Keratinocyte (primary cell): ENCODE measurements around the gene MLN. TPM values are rescaled to one million over a fixed set of nuclear protein-coding genes. Genes with fewer than 3 reads are reported as not detected.

ENCODE experiments used
- DNase-seq: peaks from one replicate; pipeline ENCODE4 v3.0.0-alpha.2; 2011; ENCODE audit warnings: low read depth, missing footprints, low spot score
- FAIRE-seq: peaks from 2 replicates; lab custom pipeline; 2011; peaks lifted over from hg19 to GRCh38; lab: Jason Lieb, UNC
- H2AFZ ChIP-seq: 2 replicates; pipeline ENCODE4 v1.6.0; 2012; ENCODE audit warnings: low read length, control low read depth, inconsistent platforms; ENCODE audit not compliant: control insufficient read depth
- H3K27ac ChIP-seq: 2 replicates; pipeline ENCODE4 v1.5.1; 2011; ENCODE audit warnings: low read length; ENCODE audit not compliant: control insufficient read depth, insufficient read depth
- H3K27me3 ChIP-seq: 3 replicates; pipeline ENCODE4 v1.6.0; 2011; ENCODE audit warnings: low read length; ENCODE audit not compliant: control insufficient read depth, insufficient read depth; ENCODE audit errors: extremely low read depth
- H3K36me3 ChIP-seq, 2 experiments: 2 replicates in 1 of 2; 3 replicates in 1 of 2; pipeline ENCODE4 v1.5.1; 2011; ENCODE audit warnings: low read length in 2 of 2, mild to moderate bottlenecking in 1 of 2; ENCODE audit not compliant: control insufficient read depth in 2 of 2, insufficient read depth in 2 of 2; ENCODE audit errors: extremely low read depth in 1 of 2
- H3K4me1 ChIP-seq: 3 replicates; pipeline ENCODE4 v1.5.1; 2011; ENCODE audit warnings: low read length; ENCODE audit not compliant: control insufficient read depth, insufficient read depth; ENCODE audit errors: extremely low read depth
- H3K4me2 ChIP-seq: 3 replicates; pipeline ENCODE4 v1.6.0; 2011; ENCODE audit warnings: low read depth, low read length; ENCODE audit not compliant: control insufficient read depth, insufficient read depth; ENCODE audit errors: extremely low read depth
- H3K4me3 ChIP-seq, 3 experiments: fragments of 200-600 bp in 1 of 3; sonication (generic) in 1 of 3; 2 replicates in 2 of 3; 3 replicates in 1 of 3; pipeline ENCODE4 v1.5.1; 2011 to 2016; ENCODE audit warnings: low read length in 3 of 3, mild to moderate bottlenecking in 3 of 3, control low read depth in 2 of 3, inconsistent platforms in 1 of 3, low read depth in 1 of 3, mixed read lengths in 1 of 3, mixed run types in 1 of 3, moderate library complexity in 1 of 3; ENCODE audit not compliant: control insufficient read depth in 2 of 3, insufficient read depth in 2 of 3; ENCODE audit errors: extremely low read depth in 1 of 3
- H3K79me2 ChIP-seq: 2 replicates; pipeline ENCODE4 v1.6.0; 2012; ENCODE audit warnings: low read length; ENCODE audit not compliant: control insufficient read depth, insufficient read depth
- H3K9ac ChIP-seq: 3 replicates; pipeline ENCODE4 v1.6.0; 2011; ENCODE audit warnings: low read length; ENCODE audit not compliant: control insufficient read depth, insufficient read depth; ENCODE audit errors: extremely low read depth
- H3K9me1 ChIP-seq: 3 replicates; pipeline ENCODE4 v1.6.0; 2011; ENCODE audit warnings: low read length; ENCODE audit not compliant: control insufficient read depth, insufficient read depth; ENCODE audit errors: extremely low read depth
- H3K9me3 ChIP-seq: 2 replicates; pipeline ENCODE4 v1.5.1; 2012; ENCODE audit warnings: low read depth, low read length; ENCODE audit not compliant: control insufficient read depth
- H4K20me1 ChIP-seq: 3 replicates; pipeline ENCODE4 v1.6.0; 2011; ENCODE audit warnings: low read length; ENCODE audit not compliant: control insufficient read depth, insufficient read depth; ENCODE audit errors: extremely low read depth
- EZH2 ChIP-seq: IDR thresholded peaks from one replicate; pipeline ENCODE4 v1.6.1; 2012; ENCODE audit warnings: inconsistent platforms, mild to moderate bottlenecking, low read length, moderate library complexity
- dilution Hi-C: fragments of 300-500 bp; cut with MboI; formaldehyde crosslinking; loops from one replicate; pipeline ENCODE4 v1.7.0; 2020; ENCODE audit warnings: low sequenced_read_pairs; ENCODE audit not compliant: extremely low pct_ligation_motif_present
- polyA minus RNA-seq, 3 experiments: library from RNA; depleted of rRNA, polyadenylated mRNA; stranded (reverse); fragments of >200 nt; gene quantifications; 1 replicate in 1 of 3; 2 replicates in 1 of 3; 3 replicates in 1 of 3; pipeline ENCODE4 v1.2.3, GENCODE V29; 2011
- polyA plus RNA-seq, 5 experiments: library from polyadenylated mRNA; depleted of rRNA in 3 of 5; stranded (reverse) in 3 of 5; stranded (forward) in 1 of 5; unstranded in 1 of 5; fragments of >200 nt; gene quantifications; 1 replicate in 1 of 5; 2 replicates in 3 of 5; 3 replicates in 1 of 5; pipeline versions ENCODE4 v1.2.1 to v1.2.3, GENCODE V29; 2011 to 2012; ENCODE audit warnings: missing spikeins in 2 of 5, low read depth in 1 of 5, low replicate concordance in 1 of 5
- TF ChIP-seq, protein P1 (sequence below), 3 experiments: IDR thresholded peaks in 1 of 3; conservative IDR thresholded peaks in 1 of 3; optimal IDR thresholded peaks in 1 of 3; 2 replicates in 2 of 3; 3 replicates in 1 of 3; pipeline versions ENCODE3 to v1.5.1; 2011; ENCODE audit warnings: low read length in 3 of 3, mild to moderate bottlenecking in 3 of 3, moderate library complexity in 2 of 3, control low read depth in 1 of 3, inconsistent platforms in 1 of 3; ENCODE audit not compliant: insufficient read depth in 2 of 3; ENCODE audit errors: extremely low read depth in 1 of 3

MLN gene, protein sequence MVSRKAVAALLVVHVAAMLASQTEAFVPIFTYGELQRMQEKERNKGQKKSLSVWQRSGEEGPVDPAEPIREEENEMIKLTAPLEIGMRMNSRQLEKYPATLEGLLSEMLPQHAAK
- polyA plus RNA-seq: not detected in 3 replicates
- not detected for polyA plus RNA-seq (2011; ENCODE audit: low read depth)
- not detected in 2 replicates for polyA plus RNA-seq (2011; cell fraction: cytosol; rRNA removed)
- not detected in 2 replicates for polyA plus RNA-seq (2011; cell fraction: nucleus; rRNA removed)
- not detected in 2 replicates for polyA plus RNA-seq (2012; ENCODE audit: low replicate concordance)
- not detected in 3 replicates for polyA minus RNA-seq
- not detected for polyA minus RNA-seq (2011; cell fraction: cytosol; rRNA and poly(A)+ RNA removed)
- not detected in 2 replicates for polyA minus RNA-seq (2011; cell fraction: nucleus; rRNA and poly(A)+ RNA removed)

DNA sequence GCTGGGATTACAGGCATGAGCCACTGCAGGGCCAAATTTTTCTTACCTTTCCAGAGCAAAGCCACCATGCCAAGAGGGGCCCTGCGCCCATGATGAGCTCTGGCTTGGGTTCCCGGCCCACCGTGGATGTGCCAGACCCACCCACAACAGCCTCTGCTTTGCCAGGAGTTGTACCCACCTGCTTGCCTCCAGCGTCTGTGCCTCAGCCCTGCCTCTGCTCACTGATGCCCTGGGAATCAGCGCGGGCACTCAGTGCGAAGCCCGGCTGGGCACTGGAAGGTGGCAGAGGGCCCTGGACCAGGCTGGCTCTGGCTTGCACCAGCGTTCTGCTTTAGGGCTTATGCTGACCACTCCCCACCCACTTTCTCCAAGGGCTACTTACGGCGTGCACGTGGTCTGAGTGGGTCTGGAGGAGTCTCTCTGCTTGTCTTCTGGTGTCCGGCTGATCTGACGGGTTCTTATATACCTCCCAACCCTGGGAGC, at the start of gene MLN:
TSS of gene MLN (minus strand) at position 433 of the 483 bp plus-strand sequence. CDS start 2,840 bp downstream, outside the sequence.
- FAIRE-seq (no peak), DNase-seq (no peak)
- no peaks in the 10 kb centered on the region for H3K9me1 ChIP-seq
- no peaks in the 10 kb centered on the region for H3K36me3 ChIP-seq
- H2AFZ ChIP-seq: no peak within 1 kb of the TSS
- H3K79me2 ChIP-seq: no peaks in the 10 kb centered on the region
- H3K27me3 ChIP-seq: no peaks in the 10 kb centered on the region
- H3K4me3 ChIP-seq: no peak within 1 kb of the TSS
- dilution Hi-C loops: no loop called here
- H3K4me1 ChIP-seq: no peaks in the 10 kb centered on the region
- no peak within 1 kb of the TSS for H3K9ac ChIP-seq
- TF ChIP-seq EZH2: no peak
- TF ChIP-seq, protein P1, sequence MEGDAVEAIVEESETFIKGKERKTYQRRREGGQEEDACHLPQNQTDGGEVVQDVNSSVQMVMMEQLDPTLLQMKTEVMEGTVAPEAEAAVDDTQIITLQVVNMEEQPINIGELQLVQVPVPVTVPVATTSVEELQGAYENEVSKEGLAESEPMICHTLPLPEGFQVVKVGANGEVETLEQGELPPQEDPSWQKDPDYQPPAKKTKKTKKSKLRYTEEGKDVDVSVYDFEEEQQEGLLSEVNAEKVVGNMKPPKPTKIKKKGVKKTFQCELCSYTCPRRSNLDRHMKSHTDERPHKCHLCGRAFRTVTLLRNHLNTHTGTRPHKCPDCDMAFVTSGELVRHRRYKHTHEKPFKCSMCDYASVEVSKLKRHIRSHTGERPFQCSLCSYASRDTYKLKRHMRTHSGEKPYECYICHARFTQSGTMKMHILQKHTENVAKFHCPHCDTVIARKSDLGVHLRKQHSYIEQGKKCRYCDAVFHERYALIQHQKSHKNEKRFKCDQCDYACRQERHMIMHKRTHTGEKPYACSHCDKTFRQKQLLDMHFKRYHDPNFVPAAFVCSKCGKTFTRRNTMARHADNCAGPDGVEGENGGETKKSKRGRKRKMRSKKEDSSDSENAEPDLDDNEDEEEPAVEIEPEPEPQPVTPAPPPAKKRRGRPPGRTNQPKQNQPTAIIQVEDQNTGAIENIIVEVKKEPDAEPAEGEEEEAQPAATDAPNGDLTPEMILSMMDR (optimal IDR thresholded peaks at IDR 0.05 in 1 of 3, IDR thresholded peaks at IDR 0.05 in 1 of 3, conservative IDR thresholded peaks at IDR 0.05 in 1 of 3; ENCODE audit: extremely low read depth in 1 of 3, insufficient read depth in 2 of 3, low read length in 3 of 3): no peak
- no peaks in the 10 kb centered on the region for H4K20me1 ChIP-seq
- H3K9me3 ChIP-seq: no peaks in the 10 kb centered on the region
- H3K4me2 ChIP-seq: no peak within 1 kb of the TSS
- no peak within 1 kb of the TSS for H3K27ac ChIP-seq

DNA sequence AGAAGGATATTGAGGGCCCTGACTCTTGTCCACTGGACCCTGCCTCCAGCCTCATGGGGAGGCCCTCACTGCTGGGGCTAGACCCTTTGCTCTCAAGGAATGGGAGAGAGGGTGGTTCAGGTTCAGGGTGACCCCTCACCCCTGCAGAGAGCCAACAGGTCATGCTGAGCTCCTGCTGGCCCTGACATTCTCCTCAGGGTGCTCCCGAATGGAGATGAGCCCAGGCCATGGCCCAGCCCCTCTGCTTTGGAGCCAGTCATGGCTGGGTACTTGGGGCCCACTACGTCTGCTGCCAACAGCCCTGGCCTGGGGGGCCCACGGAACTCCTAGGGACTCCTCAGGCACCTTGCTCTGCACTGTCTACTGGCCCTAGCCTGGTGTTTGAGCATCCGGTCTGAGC, 49.2 kb upstream of the MLN start:
- DNase-seq: no peak
- H3K9ac ChIP-seq: no peak overlapping the region
- no peak overlapping the region for H3K4me2 ChIP-seq
- dilution Hi-C loops: no loop called here
- H3K27ac ChIP-seq: no peak overlapping the region
- no peaks in the 10 kb centered on the region for H3K9me3 ChIP-seq
- H3K36me3 ChIP-seq: no peaks in the 10 kb centered on the region
- no peak for FAIRE-seq
- peaks cover 34% of the 10 kb centered on the region for H3K27me3 ChIP-seq
- H3K9me1 ChIP-seq: peaks cover 2% of the 10 kb centered on the region
- TF ChIP-seq, protein P1 (optimal IDR thresholded peaks at IDR 0.05 in 1 of 3, IDR thresholded peaks at IDR 0.05 in 1 of 3, conservative IDR thresholded peaks at IDR 0.05 in 1 of 3; ENCODE audit: extremely low read depth in 1 of 3, insufficient read depth in 2 of 3, low read length in 3 of 3): no peak
- TF ChIP-seq EZH2: no peak
- H4K20me1 ChIP-seq: no peaks in the 10 kb centered on the region
- H3K79me2 ChIP-seq: no peaks in the 10 kb centered on the region
- no peak overlapping the region for H2AFZ ChIP-seq
- no peaks in the 10 kb centered on the region for H3K4me1 ChIP-seq
- H3K4me3 ChIP-seq: no peak overlapping the region
